B cell (primary cell): ENCODE measurements around the gene KATNBL1. TPM values are rescaled to one million over a fixed set of nuclear protein-coding genes. Genes with fewer than 3 reads are reported as not detected.
A peak's percentile ranks its signal among the peaks of the same experiment; 100 is the strongest.

Experiments
- ATAC-seq: fragments of 200-7000 bp; cut with Tn5 transposase; one replicate; pipeline ENCODE4 v1.10.0; 2021; ENCODE audit warnings: low read depth, mild to moderate bottlenecking, moderate number of reproducible peaks, moderate library complexity
- CTCF ChIA-PET: fragments of 350-600 bp; sonication (Branson Sonifier 250); formaldehyde crosslinking; loops from one replicate; lab custom pipeline; 2021; ENCODE audit warnings: antibody characterized with exemption, inconsistent platforms; lab: Charles Lee
- POLR2A ChIA-PET: fragments of 350-600 bp; sonication (Branson Sonifier 250); formaldehyde crosslinking; loops from one replicate; lab custom pipeline; 2021; ENCODE audit warnings: antibody characterized with exemption; lab: Charles Lee
- DNase-seq: peaks from one replicate; pipeline ENCODE4 v3.0.0; 2013
- H2AFZ ChIP-seq: 2 replicates; pipeline ENCODE4 v1.6.1; 2012; ENCODE audit warnings: mild to moderate bottlenecking, low read depth, low read length; ENCODE audit not compliant: insufficient read depth, poor library complexity, severe bottlenecking
- H3K27ac ChIP-seq, 2 donors: 1 replicate in 1 of 2; 2 replicates in 1 of 2; pipeline ENCODE4 v1.5.1; 2012 to 2013; ENCODE audit warnings: low read length in 2 of 2, mild to moderate bottlenecking in 2 of 2, moderate library complexity in 1 of 2
- H3K27me3 ChIP-seq, 4 experiments: fragments of 200-600 bp in 1 of 4; sonication (generic) in 1 of 4; replicated peaks in 1 of 4; 1 replicate in 2 of 4; 2 replicates in 2 of 4; pipeline versions ENCODE4 v1.6.1 to v1.7.0; 2013 to 2016; ENCODE audit warnings: low read length in 3 of 4, mild to moderate bottlenecking in 2 of 4, mixed read lengths in 1 of 4, moderate library complexity in 1 of 4; ENCODE audit not compliant: insufficient read depth in 4 of 4, control insufficient read depth in 3 of 4; ENCODE audit errors: control extremely low read depth in 1 of 4
- H3K36me3 ChIP-seq, 2 experiments: replicated peaks in 1 of 2; 1 replicate in 1 of 2; 2 replicates in 1 of 2; pipeline versions ENCODE4 v1.6.1 to v1.7.1; 2013; ENCODE audit warnings: low read length in 1 of 2; ENCODE audit not compliant: insufficient read depth in 2 of 2, control insufficient read depth in 1 of 2; ENCODE audit errors: control extremely low read depth in 1 of 2, extremely low read depth in 1 of 2
- H3K4me1 ChIP-seq, 2 donors: fragments of 200-600 bp in 1 of 2; sonication (generic) in 1 of 2; 1 replicate in 1 of 2; 2 replicates in 1 of 2; pipeline versions ENCODE4 v1.5.1 to v1.6.1; 2013 to 2017; ENCODE audit warnings: low read length in 2 of 2; ENCODE audit not compliant: control insufficient read depth in 2 of 2, insufficient read depth in 2 of 2
- H3K4me2 ChIP-seq: replicated peaks from 2 replicates; pipeline ENCODE3; 2012; ENCODE audit warnings: mild to moderate bottlenecking, low read depth, low read length; ENCODE audit not compliant: poor library complexity, severe bottlenecking
- H3K4me3 ChIP-seq, 5 experiments: fragments of 200-600 bp in 1 of 5; sonication (generic) in 1 of 5; 1 replicate in 3 of 5; 2 replicates in 2 of 5; pipeline versions ENCODE4 v1.5.1 to v1.7.0; 2011 to 2016; ENCODE audit warnings: low read length in 4 of 5, mild to moderate bottlenecking in 4 of 5, low read depth in 2 of 5, control low read depth in 1 of 5, moderate library complexity in 1 of 5; ENCODE audit not compliant: insufficient read depth in 1 of 5; ENCODE audit errors: control extremely low read depth in 1 of 5, extremely low read depth in 1 of 5
- H3K79me2 ChIP-seq: fragments of 200-600 bp; sonication (generic); one replicate; pipeline ENCODE4 v1.6.0; 2016; ENCODE audit warnings: low read length; ENCODE audit not compliant: control insufficient read depth, insufficient read depth
- H3K9ac ChIP-seq: fragments of 200-600 bp; sonication (generic); 2 replicates; pipeline ENCODE4 v1.6.1; 2017; ENCODE audit warnings: mild to moderate bottlenecking, low read length, moderate library complexity
- H3K9me3 ChIP-seq, 3 donors: one replicate each; pipeline versions ENCODE4 v1.6.1 to v1.7.1; 2013; ENCODE audit warnings: low read length in 2 of 3; ENCODE audit not compliant: control insufficient read depth in 2 of 3, insufficient read depth in 1 of 3; ENCODE audit errors: control extremely low read depth in 1 of 3
- H4K20me1 ChIP-seq: 2 replicates; pipeline ENCODE4 v1.6.0; 2012; ENCODE audit warnings: mild to moderate bottlenecking, low read length; ENCODE audit not compliant: insufficient read depth, control insufficient read depth, poor library complexity, severe bottlenecking
- H3K27ac Mint-ChIP-seq: one replicate; pipeline ENCODE4 v1.8.0; 2021; ENCODE audit warnings: mixed read lengths
- H3K27me3 Mint-ChIP-seq: one replicate; pipeline ENCODE4 v1.8.0; 2021; ENCODE audit warnings: mixed read lengths
- H3K4me1 Mint-ChIP-seq: one replicate; pipeline ENCODE4 v1.8.0; 2021; ENCODE audit warnings: mixed read lengths
- H3K4me3 Mint-ChIP-seq: one replicate; pipeline ENCODE4 v1.8.0; 2021; ENCODE audit warnings: mixed read lengths
- H3K9me3 Mint-ChIP-seq: one replicate; pipeline ENCODE4 v1.8.0; 2022; ENCODE audit warnings: mixed read lengths; ENCODE audit not compliant: insufficient read depth
- CTCF ChIP-seq: fragments of 200-600 bp; IDR thresholded peaks from one replicate; pipeline ENCODE4 v1.8.0; 2022; ENCODE audit warnings: antibody characterized with exemption, mild to moderate bottlenecking
- EZH2 ChIP-seq: IDR thresholded peaks from 2 replicates; pipeline ENCODE4 v1.6.1; 2012; ENCODE audit warnings: borderline replicate concordance, low read depth, mild to moderate bottlenecking, moderate library complexity, low read length; ENCODE audit not compliant: insufficient read depth, poor library complexity, severe bottlenecking
- WGBS: methylation state at CpG from one replicate; pipeline ENCODE4 v1.1.5; 2013; ENCODE audit warnings: missing lambda C conversion rate; ENCODE audit not compliant: insufficient coverage; 5-methylcytosine and 5-hydroxymethylcytosine counted together
- intact Hi-C: fragments of 100-400 bp; cut with micrococcal nuclease; formaldehyde crosslinking; loops from one replicate; pipeline ENCODE4 v1.10.0; 2022
- polyA minus RNA-seq: library from RNA; depleted of rRNA, polyadenylated mRNA; stranded (reverse); fragments of >200 nt; gene quantifications from 2 replicates; pipeline ENCODE4 v1.2.3, GENCODE V29; 2012
- polyA plus RNA-seq: library from polyadenylated mRNA; depleted of rRNA; stranded (reverse); fragments of >200 nt; gene quantifications from 2 replicates; pipeline ENCODE4 v1.2.3, GENCODE V29; 2012
- total RNA-seq, 2 donors: library from RNA; stranded (reverse); fragments of 120-200 nt in 1 of 2; gene quantifications; 1 replicate in 1 of 2; 2 replicates in 1 of 2; pipeline versions ENCODE4 v1.2.3 to v1.2.4, GENCODE V29; 2013 to 2022

Gene KATNBL1
- total RNA-seq (54.8 and 57.8 TPM in 2 replicates), polyA plus RNA-seq (22.1 and 35.8 TPM in 2 replicates), polyA minus RNA-seq (14.7 and 18.3 TPM in 2 replicates)
- 69.4 TPM for total RNA-seq (2013)

- ATAC-seq (peak; percentile 92), DNase-seq (peak; percentile 97)
- H3K9me3 Mint-ChIP-seq: no peaks in the 10 kb centered on the region
- under 1% methylated on average over 80 of the region's 81 CpGs for WGBS
- Histone ChIP-seq H3K4me2 (peak within 1 kb of the TSS; percentile 84), H2AFZ (peak within 1 kb of the TSS; percentile 78), H3K9ac (peak within 1 kb of the TSS; percentile 83), H4K20me1 (peaks cover 11% of the 10 kb centered on the region), H3K36me3 (no peaks in the 10 kb centered on the region), H3K27me3 (no peaks in the 10 kb centered on the region), H3K4me1 (peaks cover 9 to 10% of the 10 kb centered on the region in 2 donors), H3K4me3 (peak within 1 kb of the TSS; percentile 53 to 74 (median 65)), H3K9me3 (no peaks in the 10 kb centered on the region), H3K27ac (peak within 1 kb of the TSS; percentile 51 to 80), H3K79me2 (peaks cover 48% of the 10 kb centered on the region)
- H3K27me3 Mint-ChIP-seq: no peaks in the 10 kb centered on the region
- intact Hi-C loops: loop anchor here (1.0 to 5.0 kb wide), 7 partner anchors 15 to 472 kb away; partner anchors contain the start of genes NOP10, NUTM1 and PGBD4
- ChIA-PET CTCF (interaction anchor here (0.7 to 3.1 kb wide), 24 partner anchors 12 to 378 kb away, joined by 3 to 57 read pairs (median 6); partner anchors contain the start of genes EMC4, EMC7, GOLGA8A and GOLGA8B), POLR2A (interaction anchor here (0.6 to 2.3 kb wide), 2 partner anchors 15 to 143 kb away, joined by 6 to 10 read pairs; partner anchors contain the start of gene EMC4)
- H3K4me1 Mint-ChIP-seq: peaks cover 15% of the 10 kb centered on the region
- H3K4me3 Mint-ChIP-seq: peak within 1 kb of the TSS; percentile 93
- TF ChIP-seq CTCF (peak; percentile 85), EZH2 (no peak)
- peak within 1 kb of the TSS; percentile 89 for H3K27ac Mint-ChIP-seq
Measured at GRCh38 chr15:34209421-34210282, at the start of gene KATNBL1. Gene KATNBL1 (minus strand): TSS chr15:34210096. CDS start chr15:34163676, 46,420 bp downstream.
